Suprapubic skin (tissue), 4 donors: ENCODE measurements around the gene ELF5. TPM values are rescaled to one million over a fixed set of nuclear protein-coding genes. Genes with fewer than 3 reads are reported as not detected.

Experiments used
- DNase-seq, 2 donors: peaks; one replicate each; pipeline ENCODE4 v3.0.0-alpha.2; 2019; ENCODE audit warnings: low spot score in 2 of 2
- H3K27ac ChIP-seq: fragments of 200-600 bp; sonication (generic); one replicate; pipeline ENCODE4 v1.5.1; 2019
- H3K27me3 ChIP-seq: fragments of 200-600 bp; sonication (generic); one replicate; pipeline ENCODE4 v1.5.1; 2019
- H3K36me3 ChIP-seq: fragments of 200-600 bp; sonication (generic); one replicate; pipeline ENCODE4 v1.5.1; 2019
- H3K4me1 ChIP-seq: fragments of 200-600 bp; sonication (generic); one replicate; pipeline ENCODE4 v1.5.1; 2019
- H3K4me3 ChIP-seq: fragments of 200-600 bp; sonication (generic); one replicate; pipeline ENCODE4 v1.5.1; 2019; ENCODE audit warnings: mild to moderate bottlenecking
- H3K9me3 ChIP-seq: fragments of 200-600 bp; sonication (generic); one replicate; pipeline ENCODE4 v1.5.1; 2019
- EP300 ChIP-seq: sonication (generic); formaldehyde crosslinking; IDR thresholded peaks from one replicate; pipeline ENCODE4 v1.6.1; 2017; ENCODE audit warnings: antibody characterized with exemption
- POLR2A ChIP-seq, 2 donors: fragments of 450-650 bp; IDR thresholded peaks; one replicate each; pipeline ENCODE4 v1.6.1; 2017; ENCODE audit warnings: antibody characterized with exemption in 2 of 2, mild to moderate bottlenecking in 2 of 2, moderate library complexity in 2 of 2
- POLR2AphosphoS5 ChIP-seq, 3 donors: sonication (generic); formaldehyde crosslinking; IDR thresholded peaks; one replicate each; pipeline ENCODE4 v1.6.1; 2017; ENCODE audit warnings: antibody characterized with exemption in 3 of 3
- WGBS: methylation state at CpG from one replicate; pipeline ENCODE4 v1.1.5; 2018; 5-methylcytosine and 5-hydroxymethylcytosine counted together
- total RNA-seq, 4 donors: library from RNA; depleted of rRNA; stranded (reverse); fragments of >200 nt; gene quantifications; one replicate each; pipeline ENCODE4 v1.1.0, GENCODE V29; 2016
- TF ChIP-seq, protein P1 (sequence below), 2 donors: fragments of 200-600 bp in 1 of 2; fragments of 450-650 bp in 1 of 2; sonication (generic) in 1 of 2; IDR thresholded peaks; one replicate each; pipeline ENCODE4 v1.5.1; 2016 to 2019; ENCODE audit warnings: antibody characterized with exemption in 2 of 2, mild to moderate bottlenecking in 1 of 2, moderate library complexity in 1 of 2

ELF5 gene
- total RNA-seq, 4 donors from 2014 or later, result 7.9 to 20.4 (median 11.9) TPM

DNA sequence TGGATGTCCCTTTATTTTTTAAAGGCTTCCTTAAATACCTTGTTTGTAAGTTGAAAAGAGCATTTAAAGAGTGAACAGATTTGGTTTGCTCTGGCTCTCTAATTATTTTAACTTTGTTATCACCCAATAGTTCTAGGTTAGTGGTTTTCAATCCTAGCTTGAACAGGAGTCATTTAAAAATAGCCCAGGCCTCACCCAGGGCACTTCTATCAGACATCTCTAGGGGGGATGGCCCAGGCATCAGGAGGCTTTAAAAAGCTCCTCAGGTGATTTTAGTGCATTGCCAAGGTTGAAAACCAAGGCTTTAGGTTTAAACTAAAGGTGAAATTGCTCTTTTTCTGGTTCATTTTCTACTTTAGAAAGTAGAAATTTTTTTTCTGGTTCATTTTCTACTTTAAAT lies 66.5 kb downstream of the ELF5 start:
- no peak for DNase-seq
- Histone ChIP-seq H3K27ac (no peak overlapping the region), H3K27me3 (no peaks in the 10 kb centered on the region), H3K4me1 (peaks cover 8% of the 10 kb centered on the region), H3K9me3 (no peaks in the 10 kb centered on the region), H3K36me3 (peaks cover 27% of the 10 kb centered on the region), H3K4me3 (no peak overlapping the region)
- no peak for TF ChIP-seq POLR2A (IDR thresholded peaks at IDR 0.05)
- TF ChIP-seq EP300, result no peak
- TF ChIP-seq POLR2AphosphoS5 (IDR thresholded peaks at IDR 0.05), result no peak
- TF ChIP-seq, protein P1, sequence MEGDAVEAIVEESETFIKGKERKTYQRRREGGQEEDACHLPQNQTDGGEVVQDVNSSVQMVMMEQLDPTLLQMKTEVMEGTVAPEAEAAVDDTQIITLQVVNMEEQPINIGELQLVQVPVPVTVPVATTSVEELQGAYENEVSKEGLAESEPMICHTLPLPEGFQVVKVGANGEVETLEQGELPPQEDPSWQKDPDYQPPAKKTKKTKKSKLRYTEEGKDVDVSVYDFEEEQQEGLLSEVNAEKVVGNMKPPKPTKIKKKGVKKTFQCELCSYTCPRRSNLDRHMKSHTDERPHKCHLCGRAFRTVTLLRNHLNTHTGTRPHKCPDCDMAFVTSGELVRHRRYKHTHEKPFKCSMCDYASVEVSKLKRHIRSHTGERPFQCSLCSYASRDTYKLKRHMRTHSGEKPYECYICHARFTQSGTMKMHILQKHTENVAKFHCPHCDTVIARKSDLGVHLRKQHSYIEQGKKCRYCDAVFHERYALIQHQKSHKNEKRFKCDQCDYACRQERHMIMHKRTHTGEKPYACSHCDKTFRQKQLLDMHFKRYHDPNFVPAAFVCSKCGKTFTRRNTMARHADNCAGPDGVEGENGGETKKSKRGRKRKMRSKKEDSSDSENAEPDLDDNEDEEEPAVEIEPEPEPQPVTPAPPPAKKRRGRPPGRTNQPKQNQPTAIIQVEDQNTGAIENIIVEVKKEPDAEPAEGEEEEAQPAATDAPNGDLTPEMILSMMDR (IDR thresholded peaks at IDR 0.05), result no peak

DNA sequence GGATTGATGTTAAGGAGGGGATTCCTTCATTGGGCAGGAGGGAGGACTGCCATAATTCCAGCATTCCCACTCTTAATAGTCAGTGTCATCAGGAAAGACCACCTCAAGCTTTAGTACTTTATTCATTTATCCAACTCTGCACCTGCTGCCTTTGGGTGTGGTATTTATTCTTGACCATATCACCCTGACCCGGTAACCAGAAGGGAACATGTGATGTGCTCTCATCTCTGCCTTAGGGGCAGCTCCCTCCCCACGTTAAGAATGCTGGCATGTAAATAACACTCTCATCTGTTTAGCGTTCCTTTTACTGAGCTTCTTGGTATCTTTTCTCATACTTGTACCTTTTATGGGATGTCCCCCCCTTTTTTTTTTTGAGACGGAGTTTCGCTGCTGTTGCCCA lies 67.2 kb downstream of the ELF5 start:
- H3K27ac ChIP-seq, result no peak overlapping the region

DNA sequence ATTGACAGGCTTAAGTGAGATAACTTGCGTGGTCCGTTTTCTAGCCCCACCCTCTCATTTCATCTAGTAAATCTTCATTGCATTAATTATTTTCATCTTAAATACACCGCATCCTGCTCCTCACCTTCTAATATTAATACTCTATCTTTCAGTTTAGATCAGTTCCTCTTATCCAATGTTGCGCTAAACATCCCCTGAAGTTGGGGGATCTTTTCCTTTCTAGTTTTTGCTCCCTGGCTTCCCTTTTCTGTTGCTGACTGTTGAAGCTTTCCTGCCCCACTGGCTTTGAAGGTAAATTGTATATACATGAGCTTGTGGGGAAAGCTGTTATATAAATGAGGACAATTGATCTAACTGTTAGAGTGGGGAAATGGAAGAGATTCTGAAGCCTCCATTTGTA lies 67.6 kb downstream of the ELF5 start:
- Histone ChIP-seq H3K27ac (no peak overlapping the region), H3K4me3 (no peak overlapping the region), H3K9me3 (no peaks in the 10 kb centered on the region), H3K4me1 (peaks cover 12% of the 10 kb centered on the region), H3K27me3 (no peaks in the 10 kb centered on the region), H3K36me3 (peaks cover 19% of the 10 kb centered on the region)
- no peak for DNase-seq
- TF ChIP-seq, protein P1 (IDR thresholded peaks at IDR 0.05), result no peak
- TF ChIP-seq EP300, result no peak
- TF ChIP-seq POLR2A (IDR thresholded peaks at IDR 0.05), result no peak
- TF ChIP-seq POLR2AphosphoS5 (IDR thresholded peaks at IDR 0.05), result no peak
- WGBS, result 68% methylated on average over 4 of the region's 4 CpGs

More for the DNA sequence above, 67.2 kb downstream of the ELF5 start:
- WGBS, result 81% methylated on average over 5 of the region's 5 CpGs
- Histone ChIP-seq H3K9me3 (no peaks in the 10 kb centered on the region), H3K4me1 (peaks cover 10% of the 10 kb centered on the region), H3K4me3 (no peak overlapping the region), H3K36me3 (peaks cover 23% of the 10 kb centered on the region), H3K27me3 (no peaks in the 10 kb centered on the region)
- no peak for DNase-seq
- TF ChIP-seq, protein P1 (IDR thresholded peaks at IDR 0.05), result no peak
- TF ChIP-seq POLR2A (IDR thresholded peaks at IDR 0.05) (no peak), EP300 (no peak), POLR2AphosphoS5 (IDR thresholded peaks at IDR 0.05) (no peak)

DNA sequence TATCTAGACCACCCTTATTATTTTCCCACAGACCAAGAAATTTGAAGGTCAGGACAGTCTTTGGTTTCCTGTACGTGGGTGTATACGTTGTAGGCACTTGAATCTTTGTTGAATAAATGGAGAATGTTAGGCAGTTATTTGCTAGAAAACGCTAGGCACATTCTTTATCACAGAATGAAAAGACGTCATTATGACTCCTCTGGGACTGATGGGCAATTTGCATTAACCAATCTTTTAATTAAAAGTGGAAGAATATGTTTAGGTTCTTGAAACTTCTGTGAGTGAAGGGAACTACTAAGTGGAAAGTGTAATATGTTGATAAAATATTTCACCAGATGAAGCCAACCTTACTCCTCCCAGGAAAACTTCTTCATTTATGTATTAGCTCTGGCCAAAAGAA lies 69.2 kb downstream of the ELF5 start:
- H3K9me3 ChIP-seq, result no peaks in the 10 kb centered on the region
- no peaks in the 10 kb centered on the region for H3K27me3 ChIP-seq
- no peak overlapping the region for H3K27ac ChIP-seq
- TF ChIP-seq, protein P1 (IDR thresholded peaks at IDR 0.05), result no peak
- no peak for TF ChIP-seq EP300
- TF ChIP-seq POLR2A (IDR thresholded peaks at IDR 0.05), result no peak
- no peak for TF ChIP-seq POLR2AphosphoS5 (IDR thresholded peaks at IDR 0.05)
- no peak for DNase-seq
- H3K4me1 ChIP-seq, result peaks cover 27% of the 10 kb centered on the region
- H3K36me3 ChIP-seq, result peaks cover 3% of the 10 kb centered on the region
- no peak overlapping the region for H3K4me3 ChIP-seq
- WGBS, result 78% methylated on average over 4 of the region's 4 CpGs

DNA sequence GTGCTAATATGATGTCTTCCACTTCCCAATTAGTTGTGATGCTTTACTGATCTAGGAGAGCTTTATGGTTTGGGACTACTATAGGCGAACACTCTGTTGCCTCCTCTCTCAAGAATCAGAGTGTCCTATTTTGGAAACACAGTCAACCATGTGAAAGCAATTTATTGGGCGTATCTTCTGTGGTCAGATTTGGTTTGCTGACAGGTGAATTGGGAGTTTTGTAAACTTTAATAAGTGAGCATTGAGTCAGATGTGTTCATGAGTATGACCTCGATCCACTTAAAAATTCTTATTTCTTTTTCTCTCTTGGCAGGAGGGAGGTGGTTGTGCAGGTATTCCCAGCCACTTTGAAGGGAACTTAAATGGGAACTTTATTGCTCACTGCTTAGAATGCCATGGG lies 70.5 kb downstream of the ELF5 start:
- no peaks in the 10 kb centered on the region for H3K27me3 ChIP-seq
- H3K27ac ChIP-seq, result no peak overlapping the region
- peaks cover 30% of the 10 kb centered on the region for H3K4me1 ChIP-seq
- no peak for DNase-seq
- no peak overlapping the region for H3K4me3 ChIP-seq
- WGBS, result 63% methylated on average over 3 of the region's 3 CpGs
- H3K36me3 ChIP-seq, result no peaks in the 10 kb centered on the region
- no peaks in the 10 kb centered on the region for H3K9me3 ChIP-seq
- no peak for TF ChIP-seq POLR2A (IDR thresholded peaks at IDR 0.05)
- TF ChIP-seq EP300, result no peak
- TF ChIP-seq, protein P1 (IDR thresholded peaks at IDR 0.05), result no peak
- TF ChIP-seq POLR2AphosphoS5 (IDR thresholded peaks at IDR 0.05), result no peak
